Ascending aorta (tissue), 2 donors: Measurements from ENCODE around the gene RBPJ. TPM values are rescaled to one million over a fixed set of nuclear protein-coding genes. Genes with fewer than 3 reads are reported as not detected.

Source experiments
- DNase-seq, 2 donors: peaks; one replicate each; pipeline ENCODE4 v3.0.0-alpha.2; 2019; ENCODE audit warnings: low spot score in 2 of 2
- H3K27ac ChIP-seq, 2 donors: fragments of 200-600 bp; sonication (generic); one replicate each; pipeline ENCODE4 v1.5.1; 2016 to 2017; ENCODE audit warnings: mild to moderate bottlenecking in 1 of 2
- H3K27me3 ChIP-seq: fragments of 200-600 bp; sonication (generic); one replicate; pipeline ENCODE4 v1.5.1; 2017
- H3K36me3 ChIP-seq, 2 donors: fragments of 200-600 bp; sonication (generic); one replicate each; pipeline ENCODE4 v1.5.1; 2016
- H3K4me1 ChIP-seq, 2 donors: fragments of 200-600 bp; sonication (generic); one replicate each; pipeline ENCODE4 v1.5.1; 2016 to 2017; ENCODE audit warnings: mild to moderate bottlenecking in 1 of 2
- H3K4me3 ChIP-seq, 2 donors: fragments of 200-600 bp; sonication (generic); one replicate each; pipeline ENCODE4 v1.5.1; 2016 to 2017; ENCODE audit warnings: mild to moderate bottlenecking in 1 of 2
- H3K9me3 ChIP-seq, 2 donors: fragments of 200-600 bp; sonication (generic); one replicate each; pipeline ENCODE4 v1.5.1; 2016
- CTCF ChIP-seq, 3 experiments: fragments of 200-600 bp in 2 of 3; fragments of 450-650 bp in 1 of 3; sonication (generic) in 2 of 3; IDR thresholded peaks; one replicate each; pipeline ENCODE4 v1.5.1; 2016 to 2019; ENCODE audit warnings: antibody characterized with exemption in 3 of 3, mild to moderate bottlenecking in 1 of 3, moderate library complexity in 1 of 3
- intact Hi-C: fragments of 100-400 bp; cut with DNase I; formaldehyde crosslinking; loops from one replicate; pipeline ENCODE4 v1.15.1; 2023
- total RNA-seq: library from RNA; depleted of rRNA; stranded (reverse); fragments of >200 nt; gene quantifications from one replicate; pipeline ENCODE4 v1.1.0, GENCODE V29; 2016

Gene RBPJ
- total RNA-seq, 1 donor from 2014 or later, result 17.6 TPM

- no peaks in the 10 kb centered on the region for H3K27me3 ChIP-seq
- H3K36me3 ChIP-seq, result no peaks in the 10 kb centered on the region
- intact Hi-C loops, result no loop called here
- H3K9me3 ChIP-seq, result no peaks in the 10 kb centered on the region
- no peak for TF ChIP-seq CTCF (IDR thresholded peaks at IDR 0.05)
- no peak overlapping the region for H3K27ac ChIP-seq
- no peaks in the 10 kb centered on the region for H3K4me1 ChIP-seq
- no peak for DNase-seq
- H3K4me3 ChIP-seq, result no peak overlapping the region
Measured at GRCh38 chr4:26334366-26334765, 13.6 kb downstream of the RBPJ start.

- no peak for DNase-seq
- intact Hi-C loops, result no loop called here
- TF ChIP-seq CTCF (IDR thresholded peaks at IDR 0.05), result no peak
- no peak overlapping the region for H3K4me3 ChIP-seq
- peaks cover 0 to 16% of the 10 kb centered on the region in 2 donors for H3K4me1 ChIP-seq
- H3K9me3 ChIP-seq, result no peaks in the 10 kb centered on the region
- H3K27ac ChIP-seq, result no peak overlapping the region
- no peaks in the 10 kb centered on the region for H3K36me3 ChIP-seq
- H3K27me3 ChIP-seq, result no peaks in the 10 kb centered on the region
Measured at GRCh38 chr4:26337612-26338011, 16.8 kb downstream of the RBPJ start.

GRCh38 chr4:26342328-26343037 is 21.7 kb downstream of the RBPJ start:
- intact Hi-C loops, result no loop called here
- Histone ChIP-seq H3K9me3 (no peaks in the 10 kb centered on the region), H3K27me3 (no peaks in the 10 kb centered on the region), H3K27ac (no peak overlapping the region), H3K36me3 (no peaks in the 10 kb centered on the region), H3K4me1 (peaks cover 0 to 35% of the 10 kb centered on the region in 2 donors), H3K4me3 (no peak overlapping the region)
- no peak for TF ChIP-seq CTCF (IDR thresholded peaks at IDR 0.05)
- no peak for DNase-seq

GRCh38 chr4:26343038-26343398 is 22.2 kb downstream of the RBPJ start:
- Histone ChIP-seq H3K9me3 (no peaks in the 10 kb centered on the region), H3K27ac (no peak overlapping the region), H3K27me3 (no peaks in the 10 kb centered on the region), H3K4me3 (no peak overlapping the region), H3K36me3 (no peaks in the 10 kb centered on the region), H3K4me1 (peaks cover 0 to 35% of the 10 kb centered on the region in 2 donors)
- intact Hi-C loops, result no loop called here
- no peak for DNase-seq
- no peak for TF ChIP-seq CTCF (IDR thresholded peaks at IDR 0.05)

GRCh38 chr4:26344901-26345564 is 24.2 kb downstream of the RBPJ start:
- intact Hi-C loops, result no loop called here
- Histone ChIP-seq H3K4me3 (no peak overlapping the region), H3K36me3 (no peaks in the 10 kb centered on the region), H3K9me3 (no peaks in the 10 kb centered on the region), H3K4me1 (peaks cover 0 to 35% of the 10 kb centered on the region in 2 donors), H3K27me3 (no peaks in the 10 kb centered on the region), H3K27ac (no peak overlapping the region)
- no peak for TF ChIP-seq CTCF (IDR thresholded peaks at IDR 0.05)
- DNase-seq, result no peak
